ENCODE data around the gene SMYD4. TPM values are rescaled to one million over a fixed set of nuclear protein-coding genes. Genes with fewer than 3 reads are reported as not detected.
"Not testable (repeated sequence)": the region's sequence is repeated elsewhere in the genome, so short reads cannot be mapped to it uniquely, and the experiment has no call there.

SMYD4 gene
- total RNA-seq, 1 donor from 2014 or later, result 7.8 TPM

GRCh38 chr17:1769822-1770477 is 59.8 kb downstream of the SMYD4 start:
- Histone ChIP-seq H3K36me3 (ENCODE audit: control insufficient read depth, insufficient read depth, low read length) (no peaks in the 10 kb centered on the region), H3K27me3 (ENCODE audit: control insufficient read depth, insufficient read depth, low read length) (no peaks in the 10 kb centered on the region), H3K4me3 (ENCODE audit: low read depth, low read length) (no peak overlapping the region)
- no peak for TF ChIP-seq CTCF (IDR thresholded peaks at IDR 0.05; ENCODE audit: insufficient read depth, low read length, poor library complexity, severe bottlenecking)
- DNase-seq (ENCODE audit: low read depth), result no peak

GRCh38 chr17:1767358-1767757 is 62.3 kb downstream of the SMYD4 start:
- Histone ChIP-seq H3K4me3 (ENCODE audit: low read depth, low read length) (no peak overlapping the region), H3K36me3 (ENCODE audit: control insufficient read depth, insufficient read depth, low read length) (no peaks in the 10 kb centered on the region), H3K27me3 (ENCODE audit: control insufficient read depth, insufficient read depth, low read length) (no peaks in the 10 kb centered on the region)
- TF ChIP-seq CTCF (IDR thresholded peaks at IDR 0.05; ENCODE audit: insufficient read depth, low read length, poor library complexity, severe bottlenecking), result no peak
- DNase-seq (ENCODE audit: low read depth), result no peak

GRCh38 chr17:1766382-1767135 is 63.1 kb downstream of the SMYD4 start:
- no peaks in the 10 kb centered on the region for H3K36me3 ChIP-seq (ENCODE audit: control insufficient read depth, insufficient read depth, low read length)
- no peak overlapping the region for H3K4me3 ChIP-seq (ENCODE audit: low read depth, low read length)
- no peak for TF ChIP-seq CTCF (IDR thresholded peaks at IDR 0.05; ENCODE audit: insufficient read depth, low read length, poor library complexity, severe bottlenecking)
- DNase-seq (ENCODE audit: low read depth), result no peak
- H3K27me3 ChIP-seq (ENCODE audit: control insufficient read depth, insufficient read depth, low read length), result no peaks in the 10 kb centered on the region

GRCh38 chr17:1765576-1765975 is 64.1 kb downstream of the SMYD4 start:
- Histone ChIP-seq H3K4me3 (ENCODE audit: low read depth, low read length) (no peak overlapping the region), H3K36me3 (ENCODE audit: control insufficient read depth, insufficient read depth, low read length) (no peaks in the 10 kb centered on the region), H3K27me3 (ENCODE audit: control insufficient read depth, insufficient read depth, low read length) (no peaks in the 10 kb centered on the region)
- no peak for DNase-seq (ENCODE audit: low read depth)
- TF ChIP-seq CTCF (IDR thresholded peaks at IDR 0.05; ENCODE audit: insufficient read depth, low read length, poor library complexity, severe bottlenecking), result no peak

- H3K36me3 ChIP-seq (ENCODE audit: control insufficient read depth, insufficient read depth, low read length); H3K27me3 ChIP-seq (ENCODE audit: control insufficient read depth, insufficient read depth, low read length); DNase-seq (ENCODE audit: low read depth); H3K4me3 ChIP-seq (ENCODE audit: low read depth, low read length): not testable (repeated sequence)
Measured at GRCh38 chr17:1764705-1765104, 65.0 kb downstream of the SMYD4 start.

GRCh38 chr17:1764284-1764683 is 65.4 kb downstream of the SMYD4 start:
- Histone ChIP-seq H3K4me3 (ENCODE audit: low read depth, low read length) (no peak overlapping the region), H3K27me3 (ENCODE audit: control insufficient read depth, insufficient read depth, low read length) (no peaks in the 10 kb centered on the region), H3K36me3 (ENCODE audit: control insufficient read depth, insufficient read depth, low read length) (no peaks in the 10 kb centered on the region)
- TF ChIP-seq CTCF (IDR thresholded peaks at IDR 0.05; ENCODE audit: insufficient read depth, low read length, poor library complexity, severe bottlenecking), result no peak
- DNase-seq (ENCODE audit: low read depth), result no peak
